ENCODE results near the gene AP2M1.

Gene AP2M1

GRCh38 chr3:184229394-184230080, 54.9 kb downstream of the AP2M1 start, which contains the start of gene VWA5B2:
Gene VWA5B2 (plus strand): TSS chr3:184229585. CDS start chr3:184230529, 944 bp downstream.
- peak; percentile 77 to 81 for DNase-seq

GRCh38 chr3:184230081-184230602, 55.5 kb downstream of the AP2M1 start:
- no peak for DNase-seq

- DNase-seq, result no peak
These were observed 56.2 kb downstream of the AP2M1 start for GRCh38 chr3:184230603-184231528.

GRCh38 chr3:184231671-184232070, 57.0 kb downstream of the AP2M1 start:
- DNase-seq, result no peak

- DNase-seq, result no peak
These were observed 58.6 kb downstream of the AP2M1 start for GRCh38 chr3:184233127-184233843.

All from CD4-positive, alpha-beta T cell treated with Interferon alpha-2 for 1 hour (primary cell).